Loucy (cell line): Measurements from ENCODE around the gene CKLF.

ENCODE experiments used
- H2AFZ ChIP-seq: fragments of 200-600 bp; sonication (generic); 2 replicates; pipeline ENCODE4 v1.6.0; 2016; ENCODE audit warnings: antibody characterized with exemption, mild to moderate bottlenecking, low read length, moderate library complexity
- H3F3A ChIP-seq: fragments of 200-600 bp; 2 replicates; pipeline ENCODE4 v1.6.0; 2016; ENCODE audit warnings: antibody characterized with exemption, low read depth, mild to moderate bottlenecking
- H3K27me3 ChIP-seq: fragments of 200-600 bp; sonication (generic); 2 replicates; pipeline ENCODE4 v1.6.1; 2014; ENCODE audit warnings: low read length, mild to moderate bottlenecking; ENCODE audit not compliant: insufficient read depth, poor library complexity, severe bottlenecking
- H3K36me3 ChIP-seq: fragments of 200-600 bp; sonication (generic); 2 replicates; pipeline ENCODE4 v1.6.1; 2016; ENCODE audit warnings: low read length; ENCODE audit not compliant: insufficient read depth
- H3K4me1 ChIP-seq: fragments of 200-600 bp; sonication (generic); 2 replicates; pipeline ENCODE4 v1.5.1; 2014; ENCODE audit warnings: low read length, mild to moderate bottlenecking; ENCODE audit not compliant: insufficient read depth, poor library complexity, severe bottlenecking
- H3K4me2 ChIP-seq: fragments of 200-600 bp; sonication (generic); 2 replicates; pipeline ENCODE4 v1.6.0; 2014; ENCODE audit warnings: antibody characterized with exemption, low read length, low read depth, mild to moderate bottlenecking; ENCODE audit not compliant: poor library complexity, severe bottlenecking
- H3K4me3 ChIP-seq: fragments of 200-600 bp; sonication (generic); 2 replicates; pipeline ENCODE4 v1.5.1; 2014; ENCODE audit warnings: low read length, mild to moderate bottlenecking, mixed read lengths; ENCODE audit not compliant: poor library complexity, severe bottlenecking
- H3K79me2 ChIP-seq: fragments of 200-600 bp; sonication (generic); 2 replicates; pipeline ENCODE4 v1.6.1; 2014; ENCODE audit warnings: low read length; ENCODE audit not compliant: insufficient read depth
- H3K9ac ChIP-seq: fragments of 200-600 bp; sonication (generic); 2 replicates; pipeline ENCODE4 v1.6.0; 2014; ENCODE audit warnings: mild to moderate bottlenecking, low read depth, low read length, moderate library complexity; ENCODE audit not compliant: poor library complexity, severe bottlenecking
- H3K9me2 ChIP-seq: fragments of 200-600 bp; sonication (generic); replicated peaks from 2 replicates; pipeline ENCODE4 v1.6.1; 2016; ENCODE audit warnings: low read depth, low read length, mixed read lengths
- H3K9me3 ChIP-seq: fragments of 200-600 bp; sonication (generic); 2 replicates; pipeline ENCODE4 v1.6.1; 2014; ENCODE audit warnings: mild to moderate bottlenecking, antibody characterized with exemption, low read length, low read depth; ENCODE audit not compliant: insufficient read depth
- H4K20me1 ChIP-seq: fragments of 200-600 bp; sonication (generic); 2 replicates; pipeline ENCODE4 v1.6.0; 2014; ENCODE audit warnings: antibody characterized with exemption, low read length, mild to moderate bottlenecking; ENCODE audit not compliant: insufficient read depth, poor library complexity, severe bottlenecking
- EZH2phosphoT487 ChIP-seq: fragments of 200-600 bp; IDR thresholded peaks from 2 replicates; pipeline ENCODE4 v1.6.1; 2018; ENCODE audit warnings: antibody characterized with exemption, mild to moderate bottlenecking, moderate library complexity, borderline replicate concordance
- TF ChIP-seq, protein P1 (sequence below): fragments of 200-600 bp; sonication (generic); conservative IDR thresholded peaks from 2 replicates; pipeline ENCODE4 v1.5.1; 2014; ENCODE audit warnings: mild to moderate bottlenecking, antibody characterized with exemption, low read length

The CKLF gene

DNA sequence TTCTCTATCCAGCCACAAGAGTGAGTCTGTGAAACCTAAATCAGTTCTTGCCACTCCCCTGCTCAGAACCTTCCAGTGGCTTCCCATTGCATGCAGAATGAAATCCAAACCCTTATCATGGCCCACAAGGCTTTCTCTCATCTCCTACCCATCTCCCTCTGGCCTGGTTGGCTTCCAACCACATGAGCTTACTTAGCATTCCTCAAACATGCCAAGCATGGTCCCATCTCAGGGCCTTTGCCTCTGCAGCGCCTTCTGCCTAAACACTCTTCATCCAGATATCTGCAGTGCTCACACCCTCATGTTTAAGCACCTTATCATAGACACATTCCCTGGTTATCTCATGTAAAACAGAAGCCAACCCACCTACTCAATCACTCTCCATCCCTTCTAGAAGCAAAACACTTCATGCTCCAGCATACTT is 18.0 kb upstream of the CKLF start:
- Histone ChIP-seq H3K9me2 (no peaks in the 10 kb centered on the region), H3K9ac (no peak overlapping the region), H3K79me2 (no peaks in the 10 kb centered on the region; the same call in 1 of the 2 replicates), H3K36me3 (peaks cover 5% of the 10 kb centered on the region; the same call in 1 of the 2 replicates), H3K9me3 (no peaks in the 10 kb centered on the region), H3K4me3 (no peak overlapping the region), H3F3A (no peaks in the 10 kb centered on the region), H2AFZ (no peak overlapping the region), H4K20me1 (no peaks in the 10 kb centered on the region), H3K27me3 (no peaks in the 10 kb centered on the region), H3K4me2 (no peak overlapping the region), H3K4me1 (peaks cover 12% of the 10 kb centered on the region)
- no peak for TF ChIP-seq EZH2phosphoT487
- TF ChIP-seq, protein P1, sequence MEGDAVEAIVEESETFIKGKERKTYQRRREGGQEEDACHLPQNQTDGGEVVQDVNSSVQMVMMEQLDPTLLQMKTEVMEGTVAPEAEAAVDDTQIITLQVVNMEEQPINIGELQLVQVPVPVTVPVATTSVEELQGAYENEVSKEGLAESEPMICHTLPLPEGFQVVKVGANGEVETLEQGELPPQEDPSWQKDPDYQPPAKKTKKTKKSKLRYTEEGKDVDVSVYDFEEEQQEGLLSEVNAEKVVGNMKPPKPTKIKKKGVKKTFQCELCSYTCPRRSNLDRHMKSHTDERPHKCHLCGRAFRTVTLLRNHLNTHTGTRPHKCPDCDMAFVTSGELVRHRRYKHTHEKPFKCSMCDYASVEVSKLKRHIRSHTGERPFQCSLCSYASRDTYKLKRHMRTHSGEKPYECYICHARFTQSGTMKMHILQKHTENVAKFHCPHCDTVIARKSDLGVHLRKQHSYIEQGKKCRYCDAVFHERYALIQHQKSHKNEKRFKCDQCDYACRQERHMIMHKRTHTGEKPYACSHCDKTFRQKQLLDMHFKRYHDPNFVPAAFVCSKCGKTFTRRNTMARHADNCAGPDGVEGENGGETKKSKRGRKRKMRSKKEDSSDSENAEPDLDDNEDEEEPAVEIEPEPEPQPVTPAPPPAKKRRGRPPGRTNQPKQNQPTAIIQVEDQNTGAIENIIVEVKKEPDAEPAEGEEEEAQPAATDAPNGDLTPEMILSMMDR, result no peak

DNA sequence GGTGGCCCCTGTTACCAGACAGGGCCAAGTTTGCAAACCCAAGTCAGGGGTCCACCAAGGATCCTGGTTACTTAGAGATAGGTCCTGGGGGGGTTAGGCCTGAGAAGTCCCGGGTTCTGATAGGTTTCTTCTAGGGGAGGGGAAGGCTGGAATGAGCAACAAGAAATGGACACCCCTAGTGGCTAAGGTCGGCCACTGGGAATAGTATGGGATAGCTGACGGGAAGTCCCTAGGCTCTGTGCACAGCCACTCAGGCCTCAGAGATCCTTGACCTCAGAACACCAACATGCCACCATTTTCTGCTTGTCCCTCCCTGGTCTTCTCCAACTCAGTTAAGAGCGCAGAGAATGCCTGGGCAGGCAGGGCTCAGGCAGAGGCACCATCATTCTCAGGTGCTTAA is 15.9 kb upstream of the CKLF start:
- no peaks in the 10 kb centered on the region; the same call in 1 of the 2 replicates for H3K79me2 ChIP-seq
- H3K4me2 ChIP-seq, result no peak overlapping the region
- TF ChIP-seq, protein P1, result no peak
- no peak for TF ChIP-seq EZH2phosphoT487
- H3K9me2 ChIP-seq, result no peaks in the 10 kb centered on the region
- H3K4me3 ChIP-seq, result no peak overlapping the region
- H4K20me1 ChIP-seq, result no peaks in the 10 kb centered on the region
- peaks cover 27% of the 10 kb centered on the region for H3K4me1 ChIP-seq
- no peaks in the 10 kb centered on the region for H3K36me3 ChIP-seq
- no peaks in the 10 kb centered on the region for H3K27me3 ChIP-seq
- H3K9me3 ChIP-seq, result no peaks in the 10 kb centered on the region
- no peak overlapping the region for H2AFZ ChIP-seq
- H3F3A ChIP-seq, result no peaks in the 10 kb centered on the region
- no peak overlapping the region for H3K9ac ChIP-seq

DNA sequence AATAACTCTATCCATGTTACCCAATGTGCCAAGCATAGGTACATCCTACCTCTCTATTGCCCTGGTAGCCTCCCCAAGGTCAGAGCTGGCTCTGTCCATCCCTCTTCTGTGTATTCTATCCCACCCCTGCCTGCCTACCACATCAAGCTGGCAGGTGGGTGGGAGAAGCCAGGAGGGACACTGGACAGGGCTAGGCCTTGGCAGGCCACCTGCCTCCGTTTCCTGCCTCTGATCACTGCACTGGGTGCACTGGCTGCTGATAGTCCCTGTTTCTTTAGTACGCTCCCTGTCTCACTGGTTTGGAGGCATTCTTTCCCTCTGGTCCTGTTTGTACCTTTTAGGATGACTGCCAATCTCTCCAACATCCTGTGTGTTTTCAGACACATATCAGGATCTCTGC is 15.1 kb upstream of the CKLF start:
- Histone ChIP-seq H3F3A (no peaks in the 10 kb centered on the region), H4K20me1 (no peaks in the 10 kb centered on the region), H3K9ac (no peak overlapping the region), H3K9me3 (no peaks in the 10 kb centered on the region), H3K4me1 (peaks cover 27% of the 10 kb centered on the region), H3K9me2 (no peaks in the 10 kb centered on the region), H3K27me3 (no peaks in the 10 kb centered on the region), H3K36me3 (no peaks in the 10 kb centered on the region), H3K4me3 (no peak overlapping the region), H2AFZ (no peak overlapping the region), H3K79me2 (no peaks in the 10 kb centered on the region; the same call in 1 of the 2 replicates), H3K4me2 (no peak overlapping the region)
- no peak for TF ChIP-seq EZH2phosphoT487
- TF ChIP-seq, protein P1, result no peak
